Upper lobe of left lung (tissue), 4 donors: ENCODE results near the gene DDX31.

Experiments
- EP300 ChIP-seq, 4 donors: sonication (generic); formaldehyde crosslinking; IDR thresholded peaks; one replicate each; pipeline ENCODE4 v1.5.1; 2017; ENCODE audit warnings: antibody characterized with exemption in 4 of 4, control low read depth in 2 of 4
- TF ChIP-seq, protein P1 (sequence below), 6 experiments: fragments of 450-650 bp in 4 of 6; fragments of 200-600 bp in 2 of 6; sonication (generic) in 2 of 6; IDR thresholded peaks; one replicate each; pipeline ENCODE4 v1.5.1; 2016 to 2019; ENCODE audit warnings: antibody characterized with exemption in 6 of 6

DNA sequence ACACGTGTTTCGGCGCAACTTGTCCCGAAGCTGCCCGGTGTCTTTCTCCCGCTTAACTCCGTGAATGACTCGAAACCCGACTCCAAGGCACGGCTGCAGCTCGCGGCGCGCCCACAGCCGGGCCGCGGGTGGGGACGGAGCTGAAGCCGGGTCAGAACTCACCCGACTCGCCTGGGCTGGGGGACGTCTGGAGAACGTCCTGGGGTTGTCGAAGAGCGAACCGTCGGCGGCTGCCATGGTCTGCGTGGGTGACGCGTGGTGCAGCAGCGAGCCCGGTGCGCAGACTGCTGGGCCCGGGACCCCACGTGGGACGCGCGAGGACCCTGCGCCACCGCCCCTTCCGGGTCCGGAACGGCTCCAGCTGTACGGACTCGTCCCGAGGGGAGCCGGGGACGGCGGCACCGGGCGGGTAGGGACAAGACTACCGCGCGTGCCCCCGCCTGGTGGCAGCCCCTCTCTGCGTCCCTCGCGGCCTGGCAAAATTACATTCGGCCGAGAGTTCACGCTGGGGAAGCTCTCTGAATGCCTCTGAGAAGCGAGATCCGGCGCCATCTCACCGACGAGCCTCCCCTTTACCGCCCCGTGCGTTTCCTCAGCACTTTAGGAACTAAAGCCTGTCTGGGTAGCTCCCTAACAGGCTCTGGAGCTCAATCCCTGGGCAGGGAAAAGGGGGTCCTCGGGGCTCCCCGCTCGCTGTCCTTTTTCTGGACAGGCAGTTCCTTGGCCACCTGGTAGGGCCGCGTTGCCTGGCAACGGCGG, at the start of gene DDX31:
- TF ChIP-seq, protein P1, sequence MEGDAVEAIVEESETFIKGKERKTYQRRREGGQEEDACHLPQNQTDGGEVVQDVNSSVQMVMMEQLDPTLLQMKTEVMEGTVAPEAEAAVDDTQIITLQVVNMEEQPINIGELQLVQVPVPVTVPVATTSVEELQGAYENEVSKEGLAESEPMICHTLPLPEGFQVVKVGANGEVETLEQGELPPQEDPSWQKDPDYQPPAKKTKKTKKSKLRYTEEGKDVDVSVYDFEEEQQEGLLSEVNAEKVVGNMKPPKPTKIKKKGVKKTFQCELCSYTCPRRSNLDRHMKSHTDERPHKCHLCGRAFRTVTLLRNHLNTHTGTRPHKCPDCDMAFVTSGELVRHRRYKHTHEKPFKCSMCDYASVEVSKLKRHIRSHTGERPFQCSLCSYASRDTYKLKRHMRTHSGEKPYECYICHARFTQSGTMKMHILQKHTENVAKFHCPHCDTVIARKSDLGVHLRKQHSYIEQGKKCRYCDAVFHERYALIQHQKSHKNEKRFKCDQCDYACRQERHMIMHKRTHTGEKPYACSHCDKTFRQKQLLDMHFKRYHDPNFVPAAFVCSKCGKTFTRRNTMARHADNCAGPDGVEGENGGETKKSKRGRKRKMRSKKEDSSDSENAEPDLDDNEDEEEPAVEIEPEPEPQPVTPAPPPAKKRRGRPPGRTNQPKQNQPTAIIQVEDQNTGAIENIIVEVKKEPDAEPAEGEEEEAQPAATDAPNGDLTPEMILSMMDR (IDR thresholded peaks at IDR 0.05): peak in 2 of 6 experiments; percentile 31 to 35
- no peak for TF ChIP-seq EP300 (IDR thresholded peaks at IDR 0.05)
